ENCODE results near the gene ARAP1. TPM values are rescaled to one million over a fixed set of nuclear protein-coding genes. Genes with fewer than 3 reads are reported as not detected.

Gene ARAP1
- total RNA-seq, 2 donors from 2014 or later, result 76.5 to 103 TPM

- no peaks in the 10 kb centered on the region for H3K9me3 ChIP-seq
- H3K4me1 ChIP-seq (ENCODE audit: control insufficient read depth in 1 of 2, low read depth in 2 of 2), result peaks cover 0 to 15% of the 10 kb centered on the region in 2 donors
- H3K27me3 ChIP-seq (replicated peaks; ENCODE audit: insufficient read depth), result no peaks in the 10 kb centered on the region
- TF ChIP-seq CTCF (IDR thresholded peaks at IDR 0.05), result no peak
- no peak for DNase-seq (ENCODE audit: low spot score)
- no peak overlapping the region for H3K4me3 ChIP-seq
- ATAC-seq (ENCODE audit: insufficient number of reproducible peaks, low FRiP score, low read depth), result no peak
- H3K27ac ChIP-seq, result no peak overlapping the region
- H3K36me3 ChIP-seq, result no peaks in the 10 kb centered on the region
These were observed 116.8 kb downstream of the ARAP1 start for GRCh38 chr11:72635309-72635915.

Other genes starting within 250 kb of the ARAP1 start
- gene PDE2A, start 78.0 kb downstream of the ARAP1 start, total RNA-seq, result 10 to 100 TPM; 28.1 to 37.1 TPM
- 10 to 100 TPM; 24.3 to 57.3 TPM for gene STARD10, start 41.6 kb upstream of the ARAP1 start, total RNA-seq
- 10 to 100 TPM; 36.0 to 65.5 TPM for gene ATG16L2, start 62.0 kb upstream of the ARAP1 start, total RNA-seq

Measured in thoracic aorta (tissue), 2 donors.